ENCODE data around the gene NEK8. TPM values are rescaled to one million over a fixed set of nuclear protein-coding genes. Genes with fewer than 3 reads are reported as not detected.

The NEK8 gene
- total and polyA plus RNA-seq, 9 donors = 1.9 to 3.9 (median 2.7) TPM

DNA sequence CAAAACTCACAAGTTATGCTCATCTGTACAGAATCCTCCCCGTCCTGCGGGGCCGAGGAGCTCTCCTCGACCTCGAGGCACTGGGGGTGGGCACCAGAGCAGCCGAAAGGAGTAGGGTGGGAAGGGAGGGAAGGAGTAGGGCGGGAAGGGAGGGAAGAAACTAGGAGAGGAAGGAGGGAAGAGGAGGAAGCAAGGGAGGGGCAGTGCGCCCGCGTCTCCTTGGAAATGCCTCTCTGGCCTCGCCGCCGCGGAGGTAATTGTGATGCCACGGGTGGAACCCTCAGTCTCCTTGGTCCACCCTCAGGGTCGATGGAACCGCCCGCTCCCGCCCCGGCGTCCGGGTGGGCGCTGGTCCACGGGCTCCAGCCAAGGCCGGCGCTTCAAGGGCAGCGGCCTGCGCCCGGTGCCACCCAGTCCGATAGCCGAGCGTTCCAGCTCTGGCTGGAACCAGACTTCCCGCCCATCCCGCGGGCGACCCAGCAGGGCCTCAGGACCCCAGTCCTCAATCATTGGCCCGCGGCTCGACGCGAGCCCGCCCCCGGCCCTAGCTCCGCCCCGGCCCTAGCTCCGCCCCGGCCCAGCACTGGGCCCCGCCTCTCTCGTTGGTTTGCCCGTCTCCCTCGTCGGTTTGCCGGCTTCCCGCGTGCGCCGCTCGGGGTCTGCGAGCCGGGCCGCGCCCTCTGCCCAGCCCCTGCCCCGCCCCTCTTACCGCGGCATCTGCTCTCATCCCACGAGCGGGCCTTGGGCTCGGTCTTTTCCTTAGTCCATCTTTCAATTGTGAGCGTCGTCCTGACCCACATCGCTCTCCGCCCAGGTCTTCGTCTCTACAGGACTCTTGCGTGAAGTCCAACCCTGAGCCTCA lies 17.5 kb upstream of the NEK8 start:
- WGBS (ENCODE audit: insufficient coverage) = under 1% methylated on average over 68 of the region's 74 CpGs
- Histone ChIP-seq H3K4me3 (ENCODE audit: low read length) (peak overlapping the region; percentile 59), H3K27ac (ENCODE audit: low read length) (peak overlapping the region; percentile 97), H3K27me3 (ENCODE audit: control insufficient read depth, insufficient read depth, low read length) (no peaks in the 10 kb centered on the region), H3K9me3 (replicated peaks; ENCODE audit: control insufficient read depth, low read depth, low read length) (no peaks in the 10 kb centered on the region), H3K4me1 (ENCODE audit: control insufficient read depth, insufficient read depth, low read length) (peaks cover 32% of the 10 kb centered on the region), H3K36me3 (ENCODE audit: control insufficient read depth, insufficient read depth, low read length) (peaks cover 29% of the 10 kb centered on the region)
- peak; percentile 95 for DNase-seq

DNA sequence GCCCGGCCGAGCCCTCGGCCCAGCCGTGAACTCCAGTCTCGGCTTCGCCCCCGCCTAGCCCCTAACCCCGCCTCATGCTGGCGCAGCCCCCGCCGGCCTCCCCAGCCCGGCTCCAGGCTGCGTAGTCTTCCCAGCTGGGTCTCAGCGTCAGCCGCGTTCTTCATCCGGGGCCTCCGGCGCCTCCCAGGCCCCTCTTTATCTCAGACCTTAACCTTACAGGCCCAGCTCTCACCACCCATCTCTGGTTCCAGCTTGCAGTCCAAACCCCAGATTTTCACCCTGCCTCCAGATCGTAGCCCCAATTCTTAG lies 16.9 kb upstream of the NEK8 start, which contains the start of gene PROCA1:
Gene PROCA1, minus strand, starts transcription at position 166 of the 309 bp plus-strand sequence. CDS start 228 bp downstream, outside the sequence.
- H3K36me3 ChIP-seq (ENCODE audit: control insufficient read depth, insufficient read depth, low read length) = peaks cover 28% of the 10 kb centered on the region
- no peaks in the 10 kb centered on the region for H3K9me3 ChIP-seq (replicated peaks; ENCODE audit: control insufficient read depth, low read depth, low read length)
- DNase-seq = no peak
- peak within 1 kb of the TSS; percentile 97 for H3K27ac ChIP-seq (ENCODE audit: low read length)
- H3K4me1 ChIP-seq (ENCODE audit: control insufficient read depth, insufficient read depth, low read length) = peaks cover 36% of the 10 kb centered on the region
- no peaks in the 10 kb centered on the region for H3K27me3 ChIP-seq (ENCODE audit: control insufficient read depth, insufficient read depth, low read length)
- WGBS (ENCODE audit: insufficient coverage) = 1% methylated on average over 20 of the region's 20 CpGs
- peak within 1 kb of the TSS; percentile 59 for H3K4me3 ChIP-seq (ENCODE audit: low read length)

DNA sequence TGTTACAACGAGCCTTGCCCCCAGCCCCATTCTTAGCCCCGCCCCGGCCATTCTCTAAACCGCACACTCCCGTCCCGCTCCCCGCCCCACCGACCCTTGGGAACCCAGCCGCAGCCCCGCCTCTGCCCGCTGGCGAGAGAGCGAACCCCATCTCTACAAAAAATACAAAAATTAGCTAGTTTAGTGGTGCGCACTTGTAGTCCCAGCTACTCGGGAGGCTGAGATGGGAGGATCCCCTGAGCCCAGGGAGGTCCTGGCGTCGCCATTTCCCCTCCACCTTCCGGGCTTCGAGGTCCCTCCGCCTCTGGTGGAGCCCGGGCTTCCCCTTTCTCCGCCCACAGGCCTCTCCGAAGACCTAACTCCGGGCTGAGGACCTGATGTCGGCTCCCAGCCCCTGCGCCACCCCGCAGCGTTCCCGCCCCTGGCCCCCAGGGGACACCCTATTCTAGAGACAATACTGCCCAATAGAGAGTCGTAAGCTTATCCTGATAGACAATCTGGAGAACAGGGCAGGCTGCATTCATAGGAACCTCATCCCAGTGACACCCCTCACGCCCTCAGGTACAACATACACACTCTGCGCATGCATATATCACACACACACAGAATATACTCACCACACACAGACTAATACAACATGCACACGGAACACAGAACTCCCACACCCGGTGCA lies 16.4 kb upstream of the NEK8 start:
- DNase-seq = peak; percentile 69
- H3K9me3 ChIP-seq (replicated peaks; ENCODE audit: control insufficient read depth, low read depth, low read length) = no peaks in the 10 kb centered on the region
- peaks cover 41% of the 10 kb centered on the region for H3K4me1 ChIP-seq (ENCODE audit: control insufficient read depth, insufficient read depth, low read length)
- WGBS (ENCODE audit: insufficient coverage) = 10% methylated on average over 27 of the region's 34 CpGs
- H3K4me3 ChIP-seq (ENCODE audit: low read length) = peak overlapping the region; percentile 41
- H3K36me3 ChIP-seq (ENCODE audit: control insufficient read depth, insufficient read depth, low read length) = peaks cover 28% of the 10 kb centered on the region
- no peaks in the 10 kb centered on the region for H3K27me3 ChIP-seq (ENCODE audit: control insufficient read depth, insufficient read depth, low read length)
- H3K27ac ChIP-seq (ENCODE audit: low read length) = peak overlapping the region; percentile 97

DNA sequence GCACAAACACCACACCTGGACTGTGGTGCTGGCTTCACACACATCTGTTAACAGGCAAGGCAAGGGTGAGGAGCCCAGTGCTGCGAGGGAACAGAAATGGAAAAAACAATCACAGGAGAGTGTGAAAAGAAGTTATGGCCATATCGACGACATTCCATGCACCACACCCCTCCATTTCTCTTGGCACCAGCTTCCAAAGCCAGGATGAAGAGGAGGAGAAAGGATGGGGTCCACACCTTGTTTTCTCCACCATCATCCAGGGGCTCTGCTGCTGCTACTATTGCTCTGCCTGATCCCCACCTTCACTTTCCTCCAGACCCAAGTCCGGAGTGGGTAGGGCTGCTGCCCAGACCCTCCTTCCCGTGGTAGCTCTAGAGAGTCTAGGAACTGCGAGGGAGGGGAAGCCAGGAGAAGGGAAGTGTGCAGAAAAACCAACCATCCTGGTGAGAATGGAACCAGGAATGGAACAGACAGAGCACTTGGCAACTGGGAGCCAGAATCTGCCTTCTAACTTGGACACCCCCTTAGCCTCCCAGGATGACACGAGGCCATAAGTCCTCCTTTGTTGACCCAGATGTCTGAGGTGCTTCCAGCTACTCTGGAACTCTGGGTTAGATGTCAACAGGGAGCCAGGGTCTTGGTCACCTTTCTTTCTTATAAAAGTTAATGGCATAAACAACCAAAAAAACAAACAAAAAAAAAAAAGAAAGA lies 15.7 kb upstream of the NEK8 start:
- H3K4me3 ChIP-seq (ENCODE audit: low read length) = no peak overlapping the region
- no peaks in the 10 kb centered on the region for H3K9me3 ChIP-seq (replicated peaks; ENCODE audit: control insufficient read depth, low read depth, low read length)
- H3K4me1 ChIP-seq (ENCODE audit: control insufficient read depth, insufficient read depth, low read length) = peaks cover 43% of the 10 kb centered on the region
- no peak for DNase-seq
- H3K36me3 ChIP-seq (ENCODE audit: control insufficient read depth, insufficient read depth, low read length) = peaks cover 28% of the 10 kb centered on the region
- no peaks in the 10 kb centered on the region for H3K27me3 ChIP-seq (ENCODE audit: control insufficient read depth, insufficient read depth, low read length)
- H3K27ac ChIP-seq (ENCODE audit: low read length) = no peak overlapping the region
- 80% methylated on average over 1 of the region's 7 CpGs for WGBS (ENCODE audit: insufficient coverage)

DNA sequence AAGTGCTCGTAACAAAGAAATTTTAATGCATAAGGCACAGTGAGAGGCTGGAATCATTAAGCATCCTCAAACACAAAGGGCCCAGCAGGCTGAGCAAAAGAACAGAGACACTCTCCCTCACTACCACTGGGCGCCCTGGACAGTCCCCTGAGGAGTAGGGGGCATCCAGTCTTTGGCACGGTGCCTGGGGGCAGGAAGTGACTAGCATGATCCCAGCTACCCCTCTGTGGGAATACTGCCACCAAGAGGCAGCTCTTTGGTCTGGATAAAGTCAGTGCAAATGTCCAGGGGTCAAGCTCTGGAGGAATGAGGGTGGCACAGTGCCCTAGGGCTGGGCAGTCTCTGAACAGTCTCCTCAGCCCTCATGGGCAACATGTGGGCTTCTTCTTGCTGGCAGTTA lies 14.3 kb upstream of the NEK8 start:
- Histone ChIP-seq H3K27ac (ENCODE audit: low read length) (no peak overlapping the region), H3K27me3 (ENCODE audit: control insufficient read depth, insufficient read depth, low read length) (no peaks in the 10 kb centered on the region), H3K36me3 (ENCODE audit: control insufficient read depth, insufficient read depth, low read length) (peaks cover 28% of the 10 kb centered on the region), H3K4me3 (ENCODE audit: low read length) (no peak overlapping the region), H3K4me1 (ENCODE audit: control insufficient read depth, insufficient read depth, low read length) (peaks cover 57% of the 10 kb centered on the region), H3K9me3 (replicated peaks; ENCODE audit: control insufficient read depth, low read depth, low read length) (no peaks in the 10 kb centered on the region)
- WGBS (ENCODE audit: insufficient coverage) = 100% methylated on average over 2 of the region's 3 CpGs
- DNase-seq = no peak

DNA sequence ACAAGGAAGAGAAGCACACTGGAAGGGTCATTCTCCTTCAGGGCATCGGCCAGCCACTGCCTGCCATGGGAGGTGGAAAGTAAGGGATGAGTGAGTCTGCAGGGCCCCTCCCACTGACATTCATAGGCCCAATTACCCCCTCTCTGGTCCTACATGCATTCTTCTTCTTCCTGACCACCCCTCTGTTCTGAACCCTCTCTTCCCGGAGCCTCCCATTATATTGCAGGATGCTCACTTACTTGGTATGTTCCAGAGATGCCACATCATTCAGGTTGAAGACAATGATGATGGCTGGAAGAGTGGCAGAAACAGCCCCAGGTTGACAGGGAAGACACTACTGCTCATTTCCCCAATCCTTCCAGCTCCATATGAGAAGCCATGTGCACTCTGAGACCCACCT lies 13.4 kb upstream of the NEK8 start:
- no peak for DNase-seq
- Histone ChIP-seq H3K9me3 (replicated peaks; ENCODE audit: control insufficient read depth, low read depth, low read length) (no peaks in the 10 kb centered on the region), H3K36me3 (ENCODE audit: control insufficient read depth, insufficient read depth, low read length) (peaks cover 28% of the 10 kb centered on the region), H3K4me3 (ENCODE audit: low read length) (no peak overlapping the region), H3K27ac (ENCODE audit: low read length) (no peak overlapping the region), H3K27me3 (ENCODE audit: control insufficient read depth, insufficient read depth, low read length) (no peaks in the 10 kb centered on the region), H3K4me1 (ENCODE audit: control insufficient read depth, insufficient read depth, low read length) (peaks cover 53% of the 10 kb centered on the region)
- no CpG with 5 or more reads among the region's 2 CpGs for WGBS (ENCODE audit: insufficient coverage)

DNA sequence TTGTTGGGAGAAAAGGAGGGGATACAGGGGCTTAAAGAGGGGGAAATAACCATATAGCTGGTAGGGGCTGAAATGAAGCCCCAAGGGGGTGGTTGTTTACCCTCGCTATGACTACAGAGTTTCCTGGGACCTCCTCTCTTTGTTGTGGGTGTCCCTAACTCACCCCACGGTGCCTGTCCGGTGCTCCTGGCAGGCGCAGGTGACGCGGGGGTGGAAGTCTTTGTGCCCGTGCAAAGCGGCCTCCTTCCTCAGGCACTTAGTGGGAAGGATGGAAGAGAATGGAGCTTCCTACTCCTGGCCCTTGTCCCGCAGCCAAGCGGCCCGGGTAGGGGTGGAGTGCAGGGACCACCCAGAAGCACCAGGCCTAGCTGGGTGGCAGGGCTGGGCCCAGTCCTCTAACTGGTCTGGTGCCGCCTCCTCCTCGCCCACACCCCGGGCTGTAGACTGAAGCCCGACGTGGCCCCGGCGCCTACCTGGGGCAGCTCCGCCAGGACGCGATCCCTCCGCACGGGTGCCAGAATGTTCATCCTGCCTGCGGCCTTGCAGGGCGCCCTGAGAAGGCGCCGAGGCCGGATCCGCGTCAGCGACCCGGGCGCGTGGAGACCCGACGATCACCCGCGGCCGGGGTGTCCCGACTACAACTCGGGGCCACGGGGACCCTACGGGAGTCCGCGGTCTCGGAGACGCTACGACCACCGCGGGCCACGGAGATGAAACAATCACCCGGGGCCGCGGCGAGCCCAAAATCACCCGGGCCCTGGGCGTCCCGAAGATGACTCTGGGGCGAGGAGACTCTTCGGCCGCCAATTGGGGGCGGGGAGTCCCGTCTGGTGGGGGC lies 11.6 kb upstream of the NEK8 start:
- Histone ChIP-seq H3K36me3 (ENCODE audit: control insufficient read depth, insufficient read depth, low read length) (peaks cover 41% of the 10 kb centered on the region), H3K27me3 (ENCODE audit: control insufficient read depth, insufficient read depth, low read length) (no peaks in the 10 kb centered on the region), H3K4me3 (ENCODE audit: low read length) (peak overlapping the region; percentile 61), H3K9me3 (replicated peaks; ENCODE audit: control insufficient read depth, low read depth, low read length) (no peaks in the 10 kb centered on the region), H3K27ac (ENCODE audit: low read length) (peak overlapping the region; percentile 98), H3K4me1 (ENCODE audit: control insufficient read depth, insufficient read depth, low read length) (peaks cover 57% of the 10 kb centered on the region)
- peak; percentile 64 for DNase-seq
- 4% methylated on average over 61 of the region's 63 CpGs for WGBS (ENCODE audit: insufficient coverage)

DNA sequence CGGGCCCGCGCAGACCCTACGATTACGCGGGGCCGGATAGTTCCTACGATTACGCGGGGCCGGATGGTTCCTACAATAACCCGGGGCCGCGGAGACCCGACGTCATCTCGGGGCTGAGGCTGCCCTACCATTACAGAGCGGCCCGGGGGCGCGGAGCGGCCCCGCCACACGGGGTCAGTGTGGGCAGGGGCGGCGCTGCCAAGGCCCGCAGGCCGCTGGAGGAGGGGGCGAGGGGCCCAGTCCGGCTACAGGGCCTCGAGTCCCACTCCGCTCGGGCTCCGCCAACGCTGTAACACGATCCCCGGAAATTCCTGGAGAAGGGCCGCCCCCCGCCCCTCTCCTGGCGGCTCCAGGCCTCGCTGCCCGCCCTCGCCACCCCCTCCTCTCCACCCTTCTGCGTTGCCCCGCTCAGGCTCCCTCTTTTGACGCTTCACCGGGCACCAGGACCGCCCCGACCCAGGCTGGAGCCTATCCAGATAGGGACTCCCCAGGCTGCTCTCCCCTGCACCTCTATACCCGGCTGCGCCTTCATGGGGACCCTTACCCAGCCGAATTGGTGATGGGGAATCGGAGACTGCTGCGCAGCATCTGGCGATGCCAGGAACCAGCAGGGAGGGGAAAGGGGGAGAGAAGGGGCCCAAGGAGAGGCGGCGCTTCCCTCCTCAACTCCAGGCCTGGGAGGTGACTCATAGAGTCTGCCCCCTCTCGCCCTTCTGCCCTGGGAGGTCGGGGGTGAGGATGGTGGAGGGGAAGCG lies 10.8 kb upstream of the NEK8 start, which contains the start of gene RAB34:
Gene RAB34, minus strand, starts transcription at position 291 of the 755 bp plus-strand sequence. CDS start 602 bp downstream, outside the sequence.
- no peaks in the 10 kb centered on the region for H3K27me3 ChIP-seq (ENCODE audit: control insufficient read depth, insufficient read depth, low read length)
- peaks cover 46% of the 10 kb centered on the region for H3K36me3 ChIP-seq (ENCODE audit: control insufficient read depth, insufficient read depth, low read length)
- WGBS (ENCODE audit: insufficient coverage) = 1% methylated on average over 43 of the region's 60 CpGs
- DNase-seq = peak; percentile 95
- H3K4me1 ChIP-seq (ENCODE audit: control insufficient read depth, insufficient read depth, low read length) = peaks cover 54% of the 10 kb centered on the region
- no peaks in the 10 kb centered on the region for H3K9me3 ChIP-seq (replicated peaks; ENCODE audit: control insufficient read depth, low read depth, low read length)
- peak within 1 kb of the TSS; percentile 61 for H3K4me3 ChIP-seq (ENCODE audit: low read length)
- peak within 1 kb of the TSS; percentile 98 for H3K27ac ChIP-seq (ENCODE audit: low read length)

All from muscle of leg (tissue), 11 donors.